MG63 (cell line): ENCODE results near the gene TSPEAR. TPM values are rescaled to one million over a fixed set of nuclear protein-coding genes. Genes with fewer than 3 reads are reported as not detected.
"Not testable (repeated sequence)": the region's sequence is repeated elsewhere in the genome, so short reads cannot be mapped to it uniquely, and the experiment has no call there.

Experiments used
- DNase-seq: peaks from one replicate; pipeline ENCODE4 v3.0.0-alpha.2; 2020
- H3K27me3 ChIP-seq: fragments of 250-450 bp; sonication (Bioruptor Pico); 2 replicates; pipeline ENCODE4 v1.5.1; 2020; ENCODE audit warnings: mild to moderate bottlenecking, moderate library complexity
- H3K36me3 ChIP-seq: fragments of 250-450 bp; sonication (Bioruptor Pico); 2 replicates; pipeline ENCODE4 v1.5.1; 2020; ENCODE audit warnings: mild to moderate bottlenecking, moderate library complexity
- H3K4me3 ChIP-seq: fragments of 250-450 bp; sonication (Bioruptor Pico); 2 replicates; pipeline ENCODE4 v1.5.1; 2020; ENCODE audit warnings: mild to moderate bottlenecking, moderate library complexity
- H3K9me3 ChIP-seq: fragments of 250-450 bp; sonication (Bioruptor Pico); 2 replicates; pipeline ENCODE4 v1.5.1; 2020; ENCODE audit warnings: mild to moderate bottlenecking, moderate library complexity
- total RNA-seq: library from RNA; depleted of rRNA; stranded (reverse); fragments of >200 nt; shearing (Covaris generic); gene quantifications from 2 replicates; pipeline ENCODE4 v1.2.3, GENCODE V29; 2014; ENCODE audit warnings: low replicate concordance

The TSPEAR gene
- total RNA-seq, 1 experiment from 2014 or later, result not detected

- DNase-seq, result no peak
- no peaks in the 10 kb centered on the region for H3K9me3 ChIP-seq
- H3K4me3 ChIP-seq, result no peak overlapping the region
- H3K36me3 ChIP-seq, result no peaks in the 10 kb centered on the region
- H3K27me3 ChIP-seq, result peaks cover 13% of the 10 kb centered on the region
Observed at GRCh38 chr21:44701541-44701940, 9.8 kb downstream of the TSPEAR start.

DNA sequence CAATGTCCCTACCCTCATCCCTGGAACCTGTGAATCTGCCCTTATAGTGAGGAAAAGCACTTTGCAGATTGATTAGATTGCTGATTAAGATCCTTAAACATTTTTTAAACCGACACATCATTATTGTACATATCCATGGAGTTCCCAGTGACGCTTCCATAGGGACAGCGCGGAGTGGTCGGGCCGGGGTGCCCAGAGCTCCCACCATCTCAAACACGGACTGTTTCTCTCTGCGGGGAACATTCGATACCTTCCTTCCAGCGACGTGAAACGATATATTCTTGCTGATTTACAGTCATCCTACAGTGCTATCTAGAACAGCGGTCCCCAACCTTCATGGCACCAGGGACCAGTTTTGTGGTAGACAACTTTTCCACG, 10.4 kb downstream of the TSPEAR start:
- Histone ChIP-seq H3K9me3 (no peaks in the 10 kb centered on the region), H3K27me3 (peaks cover 8% of the 10 kb centered on the region), H3K4me3 (no peak overlapping the region), H3K36me3 (no peaks in the 10 kb centered on the region)
- DNase-seq, result no peak

GRCh38 chr21:44700101-44701022, 11.0 kb downstream of the TSPEAR start:
- H3K36me3 ChIP-seq, result no peaks in the 10 kb centered on the region
- no peak overlapping the region for H3K4me3 ChIP-seq
- H3K9me3 ChIP-seq, result no peaks in the 10 kb centered on the region
- DNase-seq, result no peak
- H3K27me3 ChIP-seq, result peaks cover 6% of the 10 kb centered on the region; the same call in 1 of the 2 replicates

DNA sequence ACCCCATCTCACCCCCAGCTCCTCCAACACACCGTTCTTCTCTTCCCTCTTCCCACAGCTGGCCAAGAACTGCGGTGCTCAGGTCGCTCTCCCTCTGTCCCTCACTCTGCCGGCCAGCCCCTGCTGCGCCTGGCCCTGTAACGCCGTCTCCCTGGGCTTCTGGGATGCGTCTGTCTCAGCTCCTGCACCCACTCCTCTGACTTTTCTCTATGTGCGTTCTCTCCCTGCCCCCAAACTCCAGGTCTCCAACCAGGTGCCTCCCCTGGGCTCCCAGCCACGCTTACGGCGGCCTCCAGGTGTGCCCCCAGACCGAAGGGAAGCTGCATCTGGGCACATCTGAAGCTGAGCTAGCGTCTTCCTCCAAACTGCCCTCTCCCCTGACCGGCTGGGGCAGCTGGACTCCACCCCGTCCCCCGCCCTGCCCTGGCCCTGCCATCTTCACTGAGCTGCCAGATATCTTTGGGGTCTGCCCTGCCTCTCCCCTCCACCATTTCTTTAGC, 11.8 kb downstream of the TSPEAR start:
- H3K27me3 ChIP-seq, result peaks cover 6% of the 10 kb centered on the region; the same call in 1 of the 2 replicates
- H3K4me3 ChIP-seq, result no peak overlapping the region
- H3K36me3 ChIP-seq, result no peaks in the 10 kb centered on the region
- DNase-seq, result no peak
- no peaks in the 10 kb centered on the region for H3K9me3 ChIP-seq

DNA sequence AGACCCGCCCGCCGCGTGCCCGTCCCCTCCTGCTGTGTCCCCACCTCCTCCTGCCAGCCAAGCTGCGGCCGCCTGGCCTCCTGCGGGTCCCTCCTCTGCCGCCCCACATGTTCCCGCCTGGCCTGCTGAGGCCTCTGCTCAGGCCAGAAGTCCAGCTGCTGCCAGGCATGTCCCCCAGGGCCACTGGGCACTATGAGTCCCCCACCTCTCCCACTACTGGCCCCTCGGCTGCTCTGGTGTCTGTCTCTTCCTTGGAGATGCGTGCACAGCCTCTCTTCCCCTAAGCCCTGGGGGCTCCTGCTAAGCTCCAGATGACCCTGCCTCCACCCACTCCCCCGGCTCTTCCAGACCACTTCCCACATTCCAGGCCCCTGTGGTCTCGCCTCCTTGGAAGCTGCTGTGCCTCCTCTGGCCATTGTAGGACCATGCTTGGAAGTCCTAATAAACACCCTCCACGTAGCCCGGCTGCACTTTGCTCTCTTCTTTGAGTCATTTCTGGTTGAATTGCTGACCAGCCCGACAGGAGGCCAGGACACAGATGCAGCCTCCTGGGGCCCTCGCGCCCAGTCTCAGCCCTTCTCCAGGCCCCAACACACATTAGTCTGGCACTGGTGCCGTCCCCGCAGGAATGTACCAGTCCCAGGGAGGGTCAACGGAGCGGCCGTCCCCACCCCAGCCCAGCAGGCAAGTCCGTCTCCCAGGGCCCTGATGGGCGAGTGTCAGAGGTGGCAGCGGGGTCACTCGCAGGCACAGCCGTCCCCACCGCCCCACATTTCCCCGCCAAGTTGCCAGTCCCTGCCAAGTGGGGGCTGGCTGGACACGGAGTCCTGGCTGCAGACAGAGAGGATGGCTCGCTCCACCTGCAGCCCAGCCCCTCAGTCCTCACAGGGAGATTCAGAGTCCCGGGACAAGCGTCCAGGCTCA, 13.3 kb downstream of the TSPEAR start:
- peaks cover 6% of the 10 kb centered on the region; the same call in 1 of the 2 replicates for H3K27me3 ChIP-seq
- no peak overlapping the region for H3K4me3 ChIP-seq
- H3K36me3 ChIP-seq, result no peaks in the 10 kb centered on the region
- peaks cover 10% of the 10 kb centered on the region for H3K9me3 ChIP-seq
- DNase-seq, result no peak

DNA sequence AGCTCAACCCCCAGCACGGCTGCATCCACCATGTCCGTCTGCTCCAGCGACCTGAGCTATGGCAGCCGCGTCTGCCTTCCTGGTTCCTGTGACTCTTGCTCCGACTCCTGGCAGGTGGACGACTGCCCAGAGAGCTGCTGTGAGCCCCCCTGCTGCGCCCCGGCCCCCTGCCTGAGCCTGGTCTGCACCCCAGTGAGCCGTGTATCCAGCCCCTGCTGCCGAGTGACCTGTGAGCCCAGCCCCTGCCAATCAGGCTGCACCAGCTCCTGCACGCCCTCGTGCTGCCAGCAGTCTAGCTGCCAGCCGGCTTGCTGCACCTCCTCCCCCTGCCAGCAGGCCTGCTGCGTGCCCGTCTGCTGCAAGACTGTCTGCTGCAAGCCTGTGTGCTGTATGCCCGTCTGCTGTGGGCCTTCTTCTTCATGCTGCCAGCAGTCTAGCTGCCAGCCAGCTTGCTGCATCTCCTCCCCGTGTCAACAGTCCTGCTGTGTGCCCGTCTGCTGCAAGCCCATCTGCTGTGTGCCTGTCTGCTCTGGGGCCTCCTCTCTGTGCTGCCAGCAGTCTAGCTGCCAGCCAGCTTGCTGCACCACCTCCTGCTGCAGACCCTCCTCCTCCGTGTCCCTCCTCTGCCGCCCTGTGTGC, 14.1 kb downstream of the TSPEAR start, which contains the start of gene KRTAP10-12:
KRTAP10-12 (plus strand) TSS at position 1 of the 639 bp plus-strand sequence; CDS start at position 31, 30 bp downstream.
- not testable (repeated sequence) for H3K4me3 ChIP-seq, H3K36me3 ChIP-seq, H3K27me3 ChIP-seq, DNase-seq
- H3K9me3 ChIP-seq, result peaks cover 17% of the 10 kb centered on the region

DNA sequence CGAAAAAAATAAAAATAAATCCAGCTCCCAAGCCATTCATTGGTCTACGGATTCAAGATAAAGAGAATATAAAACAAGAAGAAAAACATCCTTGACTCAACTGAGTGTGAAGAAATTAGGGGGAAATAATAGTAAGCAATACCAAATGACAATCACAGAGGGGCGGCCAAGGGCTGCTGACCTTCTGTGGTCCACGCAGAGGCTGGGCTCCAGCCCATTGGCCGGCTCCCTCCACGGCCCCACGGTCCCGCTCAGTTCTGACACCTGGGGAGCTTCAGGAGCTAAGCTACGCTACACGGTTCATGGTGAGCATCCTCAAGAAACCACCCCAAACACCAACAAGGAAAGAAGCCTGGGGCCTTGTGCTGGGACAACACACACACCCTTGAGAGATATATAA, 14.8 kb downstream of the TSPEAR start:
- peaks cover 17% of the 10 kb centered on the region for H3K9me3 ChIP-seq
- H3K36me3 ChIP-seq, result no peaks in the 10 kb centered on the region
- H3K4me3 ChIP-seq, result no peak overlapping the region
- H3K27me3 ChIP-seq, result peaks cover 3% of the 10 kb centered on the region; the same call in 1 of the 2 replicates
- no peak for DNase-seq

- Histone ChIP-seq H3K36me3 (no peaks in the 10 kb centered on the region), H3K9me3 (peaks cover 17% of the 10 kb centered on the region), H3K4me3 (no peak overlapping the region), H3K27me3 (no peaks in the 10 kb centered on the region; the same call in 1 of the 2 replicates)
- no peak for DNase-seq
Observed at GRCh38 chr21:44695641-44696040, 15.7 kb downstream of the TSPEAR start.

- Histone ChIP-seq H3K9me3 (peaks cover 17% of the 10 kb centered on the region), H3K27me3 (no peaks in the 10 kb centered on the region), H3K4me3 (no peak overlapping the region), H3K36me3 (no peaks in the 10 kb centered on the region)
- no peak for DNase-seq
Observed at GRCh38 chr21:44695184-44695583, 16.2 kb downstream of the TSPEAR start.

DNA sequence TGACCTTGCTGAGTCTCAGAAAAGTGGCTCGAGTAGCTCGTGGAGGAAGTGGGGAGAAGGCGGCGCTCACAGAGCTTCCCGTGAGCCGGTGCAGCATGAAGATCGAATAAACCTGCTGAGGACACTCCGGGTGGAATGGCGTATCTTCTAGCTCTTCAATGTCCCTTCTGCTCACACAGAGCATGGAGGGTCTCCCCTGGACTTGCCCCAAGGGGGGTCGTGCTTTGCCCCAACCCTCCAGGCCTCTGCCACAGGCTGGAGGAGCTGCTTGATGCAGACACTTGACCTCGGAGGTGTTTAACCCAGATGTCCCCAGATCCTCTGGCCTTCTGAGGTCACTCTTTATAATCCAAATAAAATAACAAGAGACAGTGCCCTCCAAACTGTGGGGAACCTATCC, 16.6 kb downstream of the TSPEAR start:
- H3K9me3 ChIP-seq, result peaks cover 17% of the 10 kb centered on the region
- no peaks in the 10 kb centered on the region for H3K36me3 ChIP-seq
- DNase-seq, result no peak
- no peak overlapping the region for H3K4me3 ChIP-seq
- no peaks in the 10 kb centered on the region for H3K27me3 ChIP-seq

GRCh38 chr21:44692798-44693512, 18.4 kb downstream of the TSPEAR start:
- no peak overlapping the region for H3K4me3 ChIP-seq
- H3K9me3 ChIP-seq, result peaks cover 17% of the 10 kb centered on the region
- no peaks in the 10 kb centered on the region for H3K36me3 ChIP-seq

DNA sequence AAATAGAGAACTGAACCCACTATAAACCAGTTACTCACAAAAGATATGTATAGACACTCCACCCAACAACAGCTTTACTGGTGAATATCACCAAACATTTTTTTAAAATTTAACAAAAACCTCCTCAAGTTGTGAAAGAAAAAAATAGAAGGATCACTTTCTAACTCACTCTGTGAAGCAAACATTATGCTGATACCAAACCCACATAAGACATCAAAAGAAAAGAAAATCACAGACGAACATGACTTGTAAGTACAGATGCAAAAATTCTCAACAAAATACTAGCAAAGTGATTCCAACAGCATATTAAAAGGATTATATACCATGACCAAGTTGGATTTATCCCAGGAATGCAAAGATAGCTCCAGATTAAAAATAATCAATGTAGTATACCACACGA, 19.7 kb downstream of the TSPEAR start:
- H3K27me3 ChIP-seq, result peaks cover 8% of the 10 kb centered on the region
- no peaks in the 10 kb centered on the region for H3K36me3 ChIP-seq
- no peak overlapping the region for H3K4me3 ChIP-seq
- DNase-seq, result no peak
- peaks cover 17% of the 10 kb centered on the region for H3K9me3 ChIP-seq

More at GRCh38 chr21:44692798-44693512, 18.4 kb downstream of the TSPEAR start:
- no peak for DNase-seq
- H3K27me3 ChIP-seq, result peaks cover 2% of the 10 kb centered on the region

- H3K36me3 ChIP-seq, H3K4me3 ChIP-seq, DNase-seq, H3K27me3 ChIP-seq: not testable (repeated sequence)
- H3K9me3 ChIP-seq, result peaks cover 17% of the 10 kb centered on the region
Observed at GRCh38 chr21:44689740-44690139, 21.6 kb downstream of the TSPEAR start.

DNA sequence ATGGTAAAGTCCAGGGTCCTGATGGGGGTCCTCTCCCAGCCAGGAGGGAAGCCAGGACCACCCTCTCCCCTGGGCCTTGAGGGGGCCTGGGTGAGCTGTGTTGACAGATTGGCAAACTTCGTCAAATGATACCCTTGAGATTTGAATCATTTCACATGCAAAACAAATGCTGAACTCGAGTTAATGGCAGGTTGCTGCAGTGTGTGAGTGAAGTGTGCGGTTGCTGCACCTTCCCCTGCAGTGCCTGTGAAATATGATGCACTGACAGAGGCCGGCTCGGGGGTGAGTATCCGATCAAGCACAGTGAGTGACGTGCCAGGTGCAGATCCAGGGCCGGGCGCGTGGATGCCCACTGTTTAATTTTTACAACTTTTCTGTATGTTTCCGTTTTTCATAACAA, 23.7 kb downstream of the TSPEAR start:
- no peak for DNase-seq
- Histone ChIP-seq H3K4me3 (no peak overlapping the region), H3K27me3 (peaks cover 8% of the 10 kb centered on the region), H3K9me3 (peaks cover 2% of the 10 kb centered on the region), H3K36me3 (no peaks in the 10 kb centered on the region)

DNA sequence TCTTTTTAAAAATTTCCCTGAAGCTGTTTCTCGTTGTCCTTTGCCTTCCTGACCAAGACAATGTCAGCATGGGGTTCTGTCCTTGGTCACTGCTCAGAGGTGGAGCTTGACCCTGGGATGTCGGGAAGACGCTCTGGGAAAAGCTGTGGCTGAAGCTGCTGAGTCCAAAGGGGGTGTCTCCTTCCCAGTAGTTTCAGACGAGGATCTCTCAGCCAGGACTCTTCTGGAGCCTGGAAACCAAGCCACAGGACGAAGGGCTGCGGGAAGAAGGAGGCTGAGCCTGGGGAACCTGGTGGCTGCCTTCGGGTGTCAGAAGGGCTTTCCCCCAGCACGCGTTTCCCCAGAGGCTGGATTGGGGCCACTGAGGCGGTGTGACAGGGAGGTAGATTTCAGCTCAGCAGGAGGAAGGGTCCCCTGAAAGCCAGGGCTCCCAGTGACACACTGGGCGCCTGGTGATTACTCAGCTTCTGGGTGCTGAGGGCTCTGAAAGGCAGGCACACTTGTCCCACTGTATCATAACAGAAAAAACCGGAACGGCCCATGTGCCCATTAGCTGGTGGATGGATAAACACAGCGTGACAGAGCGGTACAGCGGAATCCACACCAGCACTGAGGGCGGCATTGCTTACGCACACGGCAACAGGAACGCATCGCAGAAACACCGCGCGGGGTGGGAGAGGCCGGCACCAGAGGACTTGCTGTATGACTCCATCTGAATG, 24.4 kb downstream of the TSPEAR start:
- Histone ChIP-seq H3K9me3 (no peaks in the 10 kb centered on the region), H3K36me3 (no peaks in the 10 kb centered on the region), H3K4me3 (no peak overlapping the region), H3K27me3 (peaks cover 8% of the 10 kb centered on the region)
- no peak for DNase-seq
